Thoracic aorta (tissue), 2 donors: Measurements from ENCODE around the gene GTSE1. TPM values are rescaled to one million over a fixed set of nuclear protein-coding genes. Genes with fewer than 3 reads are reported as not detected.

Experiments
- ATAC-seq: fragments of 150-250 bp; one replicate; pipeline ENCODE4 v1.8.0; 2017; ENCODE audit warnings: low read depth; ENCODE audit not compliant: insufficient number of reproducible peaks, low FRiP score
- DNase-seq: peaks from one replicate; pipeline ENCODE4 v3.0.0-alpha.2; 2020; ENCODE audit warnings: low spot score
- H3K27ac ChIP-seq, 2 donors: fragments of 200-600 bp; sonication (generic); 1 replicate in 1 of 2; 2 replicates in 1 of 2; pipeline ENCODE4 v1.5.1; 2016; ENCODE audit warnings: mild to moderate bottlenecking in 2 of 2, moderate library complexity in 2 of 2
- H3K27me3 ChIP-seq: fragments of 200-600 bp; sonication (generic); replicated peaks from 2 replicates; pipeline ENCODE4 v1.6.0; 2016; ENCODE audit warnings: mild to moderate bottlenecking; ENCODE audit not compliant: insufficient read depth
- H3K36me3 ChIP-seq: fragments of 200-600 bp; sonication (generic); one replicate; pipeline ENCODE4 v1.5.1; 2016
- H3K4me1 ChIP-seq, 2 donors: fragments of 200-600 bp; sonication (generic); 1 replicate in 1 of 2; 2 replicates in 1 of 2; pipeline versions ENCODE4 v1.5.1 to v1.6.0; 2016; ENCODE audit warnings: low read depth in 2 of 2, mild to moderate bottlenecking in 1 of 2; ENCODE audit not compliant: control insufficient read depth in 1 of 2
- H3K4me3 ChIP-seq: fragments of 200-600 bp; sonication (generic); 2 replicates; pipeline ENCODE4 v1.5.1; 2016; ENCODE audit warnings: mild to moderate bottlenecking
- H3K9me3 ChIP-seq: fragments of 200-600 bp; sonication (generic); 2 replicates; pipeline ENCODE4 v1.5.1; 2016
- CTCF ChIP-seq: fragments of 200-600 bp; sonication (generic); IDR thresholded peaks from one replicate; pipeline ENCODE4 v1.5.1; 2019; ENCODE audit warnings: antibody characterized with exemption
- total RNA-seq, 2 donors: library from RNA; depleted of rRNA; stranded (reverse); fragments of >200 nt; gene quantifications; one replicate each; pipeline versions ENCODE4 v1.1.0 to v1.2.3, GENCODE V29; 2016

GTSE1 gene
- total RNA-seq, 2 donors from 2014 or later: 0.41 to 0.92 TPM

GRCh38 chr22:46354176-46354992, 57.7 kb downstream of the GTSE1 start:
- no peak for ATAC-seq
- TF ChIP-seq CTCF: no peak
- no peaks in the 10 kb centered on the region for H3K4me1 ChIP-seq

GRCh38 chr22:46354993-46355305, 58.3 kb downstream of the GTSE1 start:
- Histone ChIP-seq H3K9me3 (no peaks in the 10 kb centered on the region), H3K4me3 (no peak overlapping the region), H3K27me3 (no peaks in the 10 kb centered on the region), H3K4me1 (no peaks in the 10 kb centered on the region), H3K27ac (no peak overlapping the region), H3K36me3 (peaks cover 51% of the 10 kb centered on the region)
- DNase-seq (no peak), ATAC-seq (no peak)
- no peak for TF ChIP-seq CTCF

More at GRCh38 chr22:46354176-46354992, 57.7 kb downstream of the GTSE1 start:
- Histone ChIP-seq H3K27ac (no peak overlapping the region), H3K9me3 (no peaks in the 10 kb centered on the region), H3K27me3 (no peaks in the 10 kb centered on the region), H3K4me3 (no peak overlapping the region), H3K36me3 (peaks cover 53% of the 10 kb centered on the region)
- DNase-seq: no peak

- no peak overlapping the region for H3K4me3 ChIP-seq
- H3K27me3 ChIP-seq: no peaks in the 10 kb centered on the region
- ATAC-seq (no peak), DNase-seq (no peak)
- H3K36me3 ChIP-seq: peaks cover 49% of the 10 kb centered on the region
- peak; percentile 51 for TF ChIP-seq CTCF
- H3K9me3 ChIP-seq: no peaks in the 10 kb centered on the region
- H3K4me1 ChIP-seq: no peaks in the 10 kb centered on the region
- H3K27ac ChIP-seq: no peak overlapping the region
Observed at GRCh38 chr22:46355369-46355995, 58.8 kb downstream of the GTSE1 start.

- ATAC-seq (no peak), DNase-seq (no peak)
- Histone ChIP-seq H3K4me3 (no peak overlapping the region), H3K4me1 (no peaks in the 10 kb centered on the region), H3K27me3 (no peaks in the 10 kb centered on the region), H3K27ac (no peak overlapping the region), H3K9me3 (no peaks in the 10 kb centered on the region), H3K36me3 (peaks cover 43% of the 10 kb centered on the region)
- no peak for TF ChIP-seq CTCF
Observed at GRCh38 chr22:46355996-46356471, 59.4 kb downstream of the GTSE1 start.
